Vagina (tissue), 2 donors: ENCODE measurements around the gene DUX4.
"Not testable (repeated sequence)": the region's sequence is repeated elsewhere in the genome, so short reads cannot be mapped to it uniquely, and the experiment has no call there.

ENCODE experiments used
- CTCF ChIP-seq, 3 experiments: fragments of 450-650 bp in 2 of 3; fragments of 200-600 bp in 1 of 3; sonication (generic) in 1 of 3; IDR thresholded peaks; one replicate each; pipeline ENCODE4 v1.5.1; 2017 to 2019; ENCODE audit warnings: antibody characterized with exemption in 3 of 3, mild to moderate bottlenecking in 2 of 3, moderate library complexity in 2 of 3
- POLR2A ChIP-seq, 2 donors: fragments of 450-650 bp; IDR thresholded peaks; one replicate each; pipeline ENCODE4 v1.6.1; 2017; ENCODE audit warnings: antibody characterized with exemption in 2 of 2, mild to moderate bottlenecking in 2 of 2, moderate library complexity in 2 of 2
- POLR2AphosphoS5 ChIP-seq, 2 donors: sonication (generic); formaldehyde crosslinking; IDR thresholded peaks; one replicate each; pipeline ENCODE4 v1.9.0; 2017; ENCODE audit warnings: antibody characterized with exemption in 2 of 2, mild to moderate bottlenecking in 2 of 2, low read depth in 1 of 2; ENCODE audit not compliant: insufficient read depth in 1 of 2

- TF ChIP-seq CTCF (IDR thresholded peaks at IDR 0.05); POLR2AphosphoS5 (IDR thresholded peaks at IDR 0.05; ENCODE audit: insufficient read depth in 1 of 2, low read depth in 1 of 2); POLR2A (IDR thresholded peaks at IDR 0.05): not testable (repeated sequence)
These were observed 5.0 kb downstream of the DUX4 start for GRCh38 chr4:190178606-190178990.
